ENCODE measurements around the gene ARHGDIB.

DNA sequence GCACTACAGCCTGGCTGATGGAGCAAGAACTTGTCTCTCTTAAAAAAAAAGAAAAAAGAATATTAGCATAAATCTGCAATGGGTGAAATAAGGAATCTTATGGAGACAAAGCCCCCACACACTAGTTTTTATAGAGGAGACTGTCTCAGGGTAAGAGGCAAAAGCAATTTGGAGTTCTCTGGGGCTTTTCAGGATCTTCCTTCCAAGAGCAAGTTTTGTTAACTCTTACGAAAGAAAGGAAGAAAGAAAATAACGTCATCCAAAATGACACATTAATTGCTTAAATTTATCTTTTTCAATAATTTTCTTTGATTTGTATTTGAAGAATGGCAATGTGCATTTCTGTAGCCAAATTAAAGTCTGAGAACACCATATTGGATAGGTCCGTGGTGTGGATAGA lies 15.3 kb upstream of the ARHGDIB start:
- TF ChIP-seq, protein P1, sequence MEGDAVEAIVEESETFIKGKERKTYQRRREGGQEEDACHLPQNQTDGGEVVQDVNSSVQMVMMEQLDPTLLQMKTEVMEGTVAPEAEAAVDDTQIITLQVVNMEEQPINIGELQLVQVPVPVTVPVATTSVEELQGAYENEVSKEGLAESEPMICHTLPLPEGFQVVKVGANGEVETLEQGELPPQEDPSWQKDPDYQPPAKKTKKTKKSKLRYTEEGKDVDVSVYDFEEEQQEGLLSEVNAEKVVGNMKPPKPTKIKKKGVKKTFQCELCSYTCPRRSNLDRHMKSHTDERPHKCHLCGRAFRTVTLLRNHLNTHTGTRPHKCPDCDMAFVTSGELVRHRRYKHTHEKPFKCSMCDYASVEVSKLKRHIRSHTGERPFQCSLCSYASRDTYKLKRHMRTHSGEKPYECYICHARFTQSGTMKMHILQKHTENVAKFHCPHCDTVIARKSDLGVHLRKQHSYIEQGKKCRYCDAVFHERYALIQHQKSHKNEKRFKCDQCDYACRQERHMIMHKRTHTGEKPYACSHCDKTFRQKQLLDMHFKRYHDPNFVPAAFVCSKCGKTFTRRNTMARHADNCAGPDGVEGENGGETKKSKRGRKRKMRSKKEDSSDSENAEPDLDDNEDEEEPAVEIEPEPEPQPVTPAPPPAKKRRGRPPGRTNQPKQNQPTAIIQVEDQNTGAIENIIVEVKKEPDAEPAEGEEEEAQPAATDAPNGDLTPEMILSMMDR (IDR thresholded peaks at IDR 0.05): no peak
- TF ChIP-seq POLR2A (IDR thresholded peaks at IDR 0.05): no peak
